Hematopoietic multipotent progenitor cell (in vitro differentiated cells): ENCODE data around the gene CYB5A. TPM values are rescaled to one million over a fixed set of nuclear protein-coding genes. Genes with fewer than 3 reads are reported as not detected.

Source experiments
- DNase-seq, 3 donors: peaks; one replicate each; pipeline ENCODE4 v3.0.0-alpha.2; 2011 to 2015; ENCODE audit warnings: low read depth in 2 of 3, low spot score in 2 of 3
- small RNA-seq: library from RNA; depleted of rRNA; stranded (forward); fragments of <200 nt; gene quantifications from one replicate; pipeline ENCODE3, GENCODE V24; 2012
- total RNA-seq: library from RNA; depleted of rRNA; stranded (reverse); fragments of >200 nt; gene quantifications from one replicate; pipeline ENCODE4 v1.2.3, GENCODE V29; 2012

CYB5A gene
- total RNA-seq, 1 donor: 24.2 TPM

GRCh38 chr18:74221081-74221480 is 70.7 kb downstream of the CYB5A start:
- no peak for DNase-seq

GRCh38 chr18:74219056-74219455 is 72.7 kb downstream of the CYB5A start:
- DNase-seq: no peak

DNA sequence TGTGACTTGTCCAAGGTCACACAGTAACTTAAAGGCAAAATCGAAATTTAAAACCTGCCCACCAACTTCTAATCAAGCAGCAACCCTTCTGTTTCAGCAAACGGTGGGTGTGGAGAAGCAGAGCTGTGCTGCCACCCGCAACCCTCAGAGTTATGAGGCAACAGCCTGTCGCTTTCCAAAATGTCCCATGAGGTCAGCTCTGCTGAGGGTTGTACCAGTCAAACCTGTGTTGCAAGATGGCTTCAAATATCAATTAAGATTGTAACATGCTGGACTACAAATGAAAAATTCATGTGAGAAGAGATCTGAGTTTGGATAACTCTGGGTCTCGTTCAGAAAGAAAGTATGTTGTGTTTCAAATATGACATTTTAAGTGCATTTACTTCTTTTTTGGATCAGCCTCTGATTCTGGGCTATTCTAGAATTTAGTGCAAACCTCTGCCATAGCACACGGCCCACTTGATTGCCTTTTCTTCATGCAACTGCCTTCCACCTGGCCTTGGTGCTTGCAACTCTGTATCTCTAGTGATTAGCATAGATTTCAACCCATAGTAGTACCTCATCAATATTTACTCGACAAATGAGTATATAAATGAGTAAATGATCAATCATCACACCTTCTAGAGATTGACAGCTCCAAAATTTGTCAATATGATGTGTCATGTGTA is 74.2 kb downstream of the CYB5A start:
- no peak for DNase-seq

- DNase-seq: no peak
Measured at GRCh38 chr18:74216661-74217110, 75.1 kb downstream of the CYB5A start.

GRCh38 chr18:74215863-74216262 is 75.9 kb downstream of the CYB5A start:
- DNase-seq: no peak

- no peak for DNase-seq
Measured at GRCh38 chr18:74213429-74213828, 78.3 kb downstream of the CYB5A start.

DNA sequence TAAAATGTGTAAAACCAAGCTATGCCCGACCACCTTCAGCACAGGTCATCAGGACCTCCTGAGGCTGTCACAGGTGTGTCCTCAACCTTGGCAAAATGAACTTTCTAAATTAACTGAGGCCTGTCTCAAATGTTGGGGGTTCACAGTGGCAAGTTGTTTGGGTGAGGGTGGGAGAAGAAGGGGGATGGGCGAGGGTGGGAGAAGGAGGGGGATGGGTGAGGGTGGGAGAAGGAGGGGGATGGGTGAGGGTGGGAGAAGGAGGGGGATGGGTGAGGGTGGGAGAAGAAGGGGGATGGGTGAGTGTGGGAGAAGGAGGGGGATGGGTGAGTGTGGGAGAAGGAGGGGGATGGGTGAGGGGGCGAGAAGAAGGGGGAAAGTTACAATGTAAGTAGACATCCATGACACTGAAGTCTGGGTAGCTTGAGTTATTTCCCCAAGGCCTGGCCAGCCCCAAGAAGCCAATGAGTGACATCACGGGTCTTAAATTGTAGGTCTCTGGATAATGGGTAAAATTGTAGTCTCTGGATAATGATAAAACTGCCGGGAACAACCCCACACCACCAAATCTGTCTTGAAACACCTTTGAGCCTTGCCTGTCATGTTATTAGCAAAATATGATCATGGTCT is 87.1 kb downstream of the CYB5A start:
- DNase-seq: peak in 1 of 3 donors; percentile 2

GRCh38 chr18:74203811-74204210 is 88.0 kb downstream of the CYB5A start:
- no peak for DNase-seq

Small RNAs within 50 kb of the gene (small RNA-seq; reads per million reads assigned to genes)
- not detected for gene RN7SL551P

Other genes with a start within 250 kb of the CYB5A start
- gene FBXO15, start 144.1 kb downstream of the CYB5A start, total RNA-seq: 0.81 TPM
- gene TIMM21, start 143.4 kb downstream of the CYB5A start, total RNA-seq: 10.5 TPM
- not detected for gene C18orf63, start 23.9 kb upstream of the CYB5A start, total RNA-seq
- gene DIPK1C, start 165.3 kb upstream of the CYB5A start, total RNA-seq: under 0.01 TPM
- gene CNDP2, start 204.4 kb upstream of the CYB5A start, total RNA-seq: 47.1 TPM
- gene CNDP1, start 242.5 kb upstream of the CYB5A start, total RNA-seq: not detected